HG02571 (cell line): ENCODE data around the gene TREML1.

Source experiments
- ATAC-seq: cut with Tn5 transposase; IDR thresholded peaks from one replicate; pipeline ENCODE4 v1.9.1; 2021; ENCODE audit warnings: mild to moderate bottlenecking, moderate library complexity; ENCODE audit not compliant: unreplicated experiment

TREML1 gene

GRCh38 chr6:41179163-41179562 is 25.0 kb upstream of the TREML1 start:
- no peak for ATAC-seq

GRCh38 chr6:41177695-41178094 is 23.5 kb upstream of the TREML1 start:
- ATAC-seq: no peak

GRCh38 chr6:41177287-41177686 is 23.1 kb upstream of the TREML1 start:
- no peak for ATAC-seq

- no peak for ATAC-seq
Measured at GRCh38 chr6:41176189-41176588, 22.0 kb upstream of the TREML1 start.

- ATAC-seq: no peak
Measured at GRCh38 chr6:41175084-41175483, 20.9 kb upstream of the TREML1 start.

- no peak for ATAC-seq
Measured at GRCh38 chr6:41174610-41175009, 20.5 kb upstream of the TREML1 start.

DNA sequence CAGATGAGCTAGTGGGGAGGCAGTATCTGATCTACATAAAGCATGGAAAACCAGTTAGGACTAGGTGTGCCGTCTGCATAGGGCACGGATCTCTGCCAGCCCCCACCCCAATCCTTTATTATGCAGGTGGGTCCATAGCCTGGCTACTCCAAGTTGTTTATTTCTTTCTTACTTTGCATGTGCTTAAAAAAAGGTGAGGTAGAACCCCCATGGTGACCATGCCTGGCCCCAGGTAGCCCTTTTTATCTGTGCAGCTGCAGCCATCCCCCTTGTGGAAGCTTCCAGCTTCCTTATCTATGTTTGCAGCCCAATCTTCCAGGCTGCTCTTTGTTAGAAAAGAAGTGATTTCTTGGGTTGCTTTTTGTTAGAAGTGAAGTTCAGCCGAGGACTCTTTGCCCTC is 17.8 kb upstream of the TREML1 start:
- ATAC-seq: no peak

DNA sequence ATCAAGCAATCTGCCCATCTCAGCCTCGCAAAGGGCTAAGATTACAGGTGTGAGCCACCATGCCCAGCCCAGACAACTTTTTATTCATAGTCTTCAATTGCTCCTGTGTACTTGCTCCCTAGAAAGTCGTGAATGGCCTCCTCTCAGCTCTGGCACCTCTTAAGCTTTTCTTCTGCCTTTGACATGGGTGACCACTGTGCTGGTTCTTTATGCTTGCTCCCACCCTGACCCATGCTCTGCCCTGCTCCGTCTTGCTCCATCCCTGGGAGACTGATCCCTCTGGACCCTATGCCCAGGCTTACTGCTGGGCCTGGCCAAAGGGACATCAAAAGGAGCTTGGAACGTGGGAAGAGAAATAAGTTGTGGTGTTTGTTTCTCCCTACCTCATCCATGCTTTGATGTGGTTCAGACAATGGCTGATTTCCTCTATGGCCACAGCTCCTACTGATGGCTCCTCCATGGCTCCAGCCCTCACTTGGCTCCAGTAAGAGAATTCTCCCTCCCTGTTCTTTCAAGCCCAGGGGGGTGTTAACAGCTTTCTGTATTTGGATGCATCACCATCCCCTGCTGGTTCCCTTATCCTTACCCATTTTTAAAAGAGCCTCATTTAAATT is 16.5 kb upstream of the TREML1 start:
- ATAC-seq: no peak

- ATAC-seq: no peak
Measured at GRCh38 chr6:41167173-41167963, 13.2 kb upstream of the TREML1 start.

DNA sequence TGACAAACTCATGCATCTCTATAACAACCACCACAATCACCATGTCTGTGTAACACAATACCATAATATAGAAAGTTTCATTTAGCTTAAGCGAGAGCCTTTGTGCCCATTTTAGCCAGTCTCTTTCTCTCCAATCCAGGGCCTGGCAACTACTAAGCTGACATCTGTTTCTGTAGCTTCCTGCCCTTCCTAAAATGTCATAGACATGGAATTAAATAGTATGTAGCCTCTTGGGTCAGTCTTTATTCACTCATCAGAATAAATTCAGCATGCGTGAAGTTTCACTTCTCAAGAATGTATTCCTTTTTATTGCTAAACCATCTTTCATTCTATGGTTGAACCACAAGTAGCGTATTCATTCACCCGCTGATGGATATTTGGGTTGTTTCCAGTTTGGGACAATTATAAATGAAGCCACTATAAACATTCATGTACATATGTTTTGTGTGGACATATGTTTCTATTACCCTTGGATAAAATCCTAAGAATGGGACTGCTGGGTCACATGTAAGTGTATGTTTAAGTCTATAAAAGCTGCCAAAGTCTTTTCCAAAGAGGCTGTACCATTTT is 10.5 kb upstream of the TREML1 start:
- no peak for ATAC-seq

DNA sequence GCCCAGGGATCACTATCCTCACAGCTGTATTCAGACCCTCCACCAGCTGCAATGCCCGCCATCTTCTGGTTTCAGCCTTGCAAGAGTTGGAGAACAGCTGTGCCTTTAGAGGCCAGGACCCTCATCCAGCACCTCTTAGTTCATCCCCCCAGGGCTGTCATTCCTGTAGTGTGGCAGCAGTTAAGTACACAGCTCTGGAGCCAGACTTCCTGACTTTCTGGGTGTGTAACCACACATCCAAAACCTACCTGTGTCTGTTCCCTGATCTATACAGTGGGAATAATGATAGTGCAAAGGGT is 9.2 kb upstream of the TREML1 start:
- ATAC-seq: no peak

GRCh38 chr6:41162687-41163418 is 8.7 kb upstream of the TREML1 start, which contains the start of gene TREM2:
Gene TREM2, minus strand, starts transcription at chr6:41163116. Its CDS starts 34 bp downstream, at chr6:41163082.
- no peak for ATAC-seq

DNA sequence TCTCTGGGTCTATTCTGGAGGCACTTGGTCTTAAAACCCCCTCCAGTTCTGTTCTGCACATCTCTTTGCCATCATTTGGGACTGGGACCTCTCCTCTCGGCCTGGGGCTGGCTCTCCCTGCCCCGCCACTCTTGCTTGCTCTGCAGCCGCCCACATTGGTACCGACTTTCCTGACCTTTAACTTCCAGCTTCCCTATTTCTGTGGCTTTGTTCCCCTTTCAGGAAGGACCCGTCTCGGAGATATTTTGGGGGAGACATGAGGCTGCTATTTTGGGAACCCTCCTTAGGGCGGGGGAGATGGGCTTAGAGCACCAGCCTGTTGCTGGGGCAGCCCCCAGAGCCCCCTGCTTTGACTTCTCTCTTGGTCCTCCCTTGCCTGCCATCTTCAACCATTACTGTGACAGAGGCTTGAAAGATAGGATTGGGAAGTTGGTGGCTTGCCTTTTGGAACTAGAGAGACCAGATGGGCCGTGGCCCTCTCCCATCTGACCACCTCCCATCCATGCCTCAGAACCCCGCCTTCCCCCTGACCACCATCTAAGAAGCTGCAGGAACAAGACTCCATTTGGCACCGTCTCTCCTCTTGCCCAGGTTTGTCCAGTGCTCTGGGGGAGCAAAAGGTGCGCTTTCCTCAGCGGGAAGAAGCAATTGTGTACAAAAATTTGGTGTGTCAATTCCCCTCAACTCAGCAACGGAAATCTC is 7.9 kb upstream of the TREML1 start:
- no peak for ATAC-seq

DNA sequence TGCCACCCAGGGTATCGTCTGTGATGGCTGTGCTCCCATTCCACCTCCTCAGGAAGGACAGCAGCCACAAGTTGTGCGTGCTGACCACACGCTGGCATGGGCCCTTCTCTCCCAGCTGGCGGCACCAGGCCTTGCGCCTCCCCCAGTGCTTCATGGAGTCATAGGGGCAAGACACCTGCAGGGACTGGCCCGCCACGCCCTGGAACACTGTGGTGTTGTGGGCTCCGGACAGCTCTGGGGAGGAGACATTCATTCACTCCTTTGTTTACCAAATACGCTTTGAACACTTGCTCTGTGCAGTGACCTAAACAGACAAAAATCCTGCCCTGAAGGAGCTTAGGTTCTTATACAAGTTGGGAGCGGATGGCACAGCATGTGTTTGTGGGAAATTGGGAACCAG is 7.2 kb upstream of the TREML1 start:
- no peak for ATAC-seq

DNA sequence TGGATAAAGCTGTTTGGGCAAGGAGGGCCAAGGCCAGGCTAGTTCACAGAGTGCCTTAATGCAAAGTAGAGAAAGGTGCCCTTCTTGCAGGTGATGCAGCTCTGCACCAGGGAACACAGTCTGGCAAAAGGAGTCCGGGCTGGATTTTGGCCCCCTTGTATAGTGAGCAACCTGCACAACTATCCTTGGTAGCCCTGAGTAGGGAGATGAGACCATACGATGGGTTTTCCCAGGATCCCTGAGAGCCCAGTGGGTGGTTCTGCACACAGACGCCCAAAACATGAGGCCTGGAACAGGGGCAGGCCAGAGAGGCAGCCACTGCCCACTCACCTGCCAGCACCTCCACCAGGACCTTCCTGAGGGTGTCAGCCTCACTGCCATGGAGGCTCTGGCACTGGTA is 6.8 kb upstream of the TREML1 start:
- no peak for ATAC-seq

DNA sequence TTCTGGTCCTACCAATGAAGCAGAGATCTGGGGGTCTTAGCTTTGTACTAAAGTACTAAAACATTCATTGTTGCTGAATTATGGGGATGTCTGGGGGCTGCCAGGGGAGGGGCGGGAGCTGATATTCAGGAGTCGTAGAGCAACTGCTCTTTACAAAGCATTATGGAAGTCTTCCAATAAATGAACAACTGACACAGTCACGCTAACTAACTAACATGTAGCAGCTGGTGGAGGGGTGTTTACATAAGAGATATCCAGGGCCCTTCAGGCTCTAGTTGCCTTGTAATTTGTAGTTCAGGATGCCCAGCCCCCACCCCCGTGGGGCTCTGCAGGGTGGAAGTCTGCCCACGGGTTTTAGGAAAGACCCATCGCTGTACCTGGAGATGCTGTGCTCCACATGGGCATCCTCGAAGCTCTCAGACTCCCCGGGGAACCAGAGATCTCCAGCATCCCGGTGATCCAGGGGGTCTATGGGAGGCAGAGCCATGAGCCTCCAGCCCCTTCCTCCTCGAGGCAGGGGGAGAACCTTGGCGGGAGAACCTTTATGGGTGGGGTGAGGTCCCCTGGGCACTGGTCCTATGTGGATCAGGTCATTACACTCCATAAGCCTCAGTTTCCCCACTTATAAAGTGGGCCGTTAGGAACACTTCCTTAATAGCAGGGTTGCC is 5.4 kb upstream of the TREML1 start:
- ATAC-seq: no peak

- no peak for ATAC-seq
Measured at GRCh38 chr6:41157323-41157722, 3.2 kb upstream of the TREML1 start.

- ATAC-seq: no peak
Measured at GRCh38 chr6:41156771-41157170, 2.6 kb upstream of the TREML1 start.

- ATAC-seq: no peak
Measured at GRCh38 chr6:41156001-41156400, 1.9 kb upstream of the TREML1 start.

GRCh38 chr6:41155132-41155805 is 1.1 kb upstream of the TREML1 start:
- ATAC-seq: no peak
